Measurements from ENCODE around the gene FBXO5. TPM values are rescaled to one million over a fixed set of nuclear protein-coding genes. Genes with fewer than 3 reads are reported as not detected.

FBXO5 gene
- total RNA-seq, 1 donor from 2014 or later, result 111 TPM

- H3K4me3 ChIP-seq, result no peak overlapping the region
- no peak overlapping the region for H2AFZ ChIP-seq (replicated peaks)
- H3K36me3 Mint-ChIP-seq, result no peaks in the 10 kb centered on the region
- TF ChIP-seq CTCF (IDR thresholded peaks at IDR 0.05) (no peak), EZH2 (IDR thresholded peaks at IDR 0.05) (no peak), EZH2phosphoT487 (IDR thresholded peaks at IDR 0.05) (no peak)
- no peaks in the 10 kb centered on the region for H3F3A ChIP-seq (ENCODE audit: low read depth)
- no peaks in the 10 kb centered on the region for H3K9me3 Mint-ChIP-seq
- no peaks in the 10 kb centered on the region for H3K4me1 Mint-ChIP-seq
- H3K27ac ChIP-seq, result no peak overlapping the region
- no peaks in the 10 kb centered on the region for H3K79me2 ChIP-seq (ENCODE audit: low read depth)
- H3K4me1 ChIP-seq, result no peaks in the 10 kb centered on the region
- no peaks in the 10 kb centered on the region for H3K27me3 Mint-ChIP-seq (ENCODE audit: insufficient read depth, low read depth)
- H3K9ac ChIP-seq, result no peak overlapping the region
- H4K20me1 ChIP-seq (ENCODE audit: low read depth), result no peaks in the 10 kb centered on the region
- no peak for DNase-seq (ENCODE audit: low spot score)
- no peaks in the 10 kb centered on the region for H3K36me3 ChIP-seq
- no peak overlapping the region for H3K4me2 ChIP-seq
- no peaks in the 10 kb centered on the region for H3K27me3 ChIP-seq
- no peak overlapping the region for H3K27ac Mint-ChIP-seq
- H3K4me3 Mint-ChIP-seq, result no peak overlapping the region
- no peaks in the 10 kb centered on the region for H3K9me3 ChIP-seq (ENCODE audit: low read depth)
These were observed 39.5 kb downstream of the FBXO5 start for GRCh38 chr6:152943260-152943897.

GRCh38 chr6:152942319-152942869 lies 40.4 kb downstream of the FBXO5 start:
- H3K27me3 ChIP-seq, result no peaks in the 10 kb centered on the region
- no peak overlapping the region for H2AFZ ChIP-seq (replicated peaks)
- TF ChIP-seq CTCF (IDR thresholded peaks at IDR 0.05) (no peak), EZH2phosphoT487 (IDR thresholded peaks at IDR 0.05) (no peak), EZH2 (IDR thresholded peaks at IDR 0.05) (no peak)
- no peaks in the 10 kb centered on the region for H3F3A ChIP-seq (ENCODE audit: low read depth)
- no peaks in the 10 kb centered on the region for H3K79me2 ChIP-seq (ENCODE audit: low read depth)
- Mint-ChIP-seq H3K36me3 (no peaks in the 10 kb centered on the region), H3K4me1 (no peaks in the 10 kb centered on the region), H3K4me3 (no peak overlapping the region), H3K27me3 (ENCODE audit: insufficient read depth, low read depth) (no peaks in the 10 kb centered on the region), H3K27ac (no peak overlapping the region), H3K9me3 (no peaks in the 10 kb centered on the region)
- no peak for DNase-seq (ENCODE audit: low spot score)
- H3K4me2 ChIP-seq, result no peak overlapping the region
- no peaks in the 10 kb centered on the region for H3K9me3 ChIP-seq (ENCODE audit: low read depth)
- H3K9ac ChIP-seq, result no peak overlapping the region
- H3K4me1 ChIP-seq, result no peaks in the 10 kb centered on the region
- no peaks in the 10 kb centered on the region for H4K20me1 ChIP-seq (ENCODE audit: low read depth)
- H3K36me3 ChIP-seq, result no peaks in the 10 kb centered on the region
- no peak overlapping the region for H3K4me3 ChIP-seq
- H3K27ac ChIP-seq, result no peak overlapping the region

GRCh38 chr6:152941746-152942145 lies 41.1 kb downstream of the FBXO5 start:
- no peaks in the 10 kb centered on the region for H3K27me3 Mint-ChIP-seq (ENCODE audit: insufficient read depth, low read depth)

More at GRCh38 chr6:152941746-152942145, 41.1 kb downstream of the FBXO5 start:
- H3K79me2 ChIP-seq (ENCODE audit: low read depth), result no peaks in the 10 kb centered on the region
- no peak overlapping the region for H3K27ac ChIP-seq
- no peaks in the 10 kb centered on the region for H3K4me1 Mint-ChIP-seq
- no peak overlapping the region for H2AFZ ChIP-seq (replicated peaks)
- H3K27me3 ChIP-seq, result no peaks in the 10 kb centered on the region
- H4K20me1 ChIP-seq (ENCODE audit: low read depth), result no peaks in the 10 kb centered on the region
- H3K4me1 ChIP-seq, result no peaks in the 10 kb centered on the region
- H3K4me3 Mint-ChIP-seq, result no peak overlapping the region
- H3K36me3 ChIP-seq, result no peaks in the 10 kb centered on the region
- no peaks in the 10 kb centered on the region for H3F3A ChIP-seq (ENCODE audit: low read depth)
- no peak for DNase-seq (ENCODE audit: low spot score)
- H3K4me2 ChIP-seq, result no peak overlapping the region
- TF ChIP-seq EZH2 (IDR thresholded peaks at IDR 0.05) (no peak), EZH2phosphoT487 (IDR thresholded peaks at IDR 0.05) (no peak), CTCF (IDR thresholded peaks at IDR 0.05) (no peak)
- no peaks in the 10 kb centered on the region for H3K9me3 Mint-ChIP-seq
- no peaks in the 10 kb centered on the region for H3K36me3 Mint-ChIP-seq
- no peak overlapping the region for H3K4me3 ChIP-seq
- H3K27ac Mint-ChIP-seq, result no peak overlapping the region
- H3K9ac ChIP-seq, result no peak overlapping the region
- H3K9me3 ChIP-seq (ENCODE audit: low read depth), result no peaks in the 10 kb centered on the region
